ENCODE results near the gene KMT2C. TPM values are rescaled to one million over a fixed set of nuclear protein-coding genes. Genes with fewer than 3 reads are reported as not detected.

Gene KMT2C
- total and polyA plus RNA-seq, 11 donors: 8.4 to 62.4 (median 42.2) TPM

DNA sequence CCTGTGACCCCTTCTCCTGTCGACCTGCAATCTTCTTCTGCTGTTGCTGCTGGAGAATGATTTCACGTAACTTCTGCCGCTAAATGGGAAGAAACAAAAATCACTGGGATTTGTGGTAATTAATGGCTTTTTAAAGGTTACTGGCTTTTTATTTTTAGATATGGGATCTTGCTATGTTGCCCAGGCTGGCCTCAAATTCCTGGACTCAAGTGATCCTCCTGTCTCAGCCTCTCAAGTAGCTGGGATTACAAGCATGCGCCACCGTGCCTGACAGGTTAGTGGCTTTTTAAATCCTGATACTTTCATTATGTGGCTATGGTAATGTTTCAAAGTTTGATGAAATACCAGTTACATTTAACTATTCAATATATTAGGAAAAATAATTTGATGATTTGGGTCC, 255.8 kb downstream of the KMT2C start:
- TF ChIP-seq POLR2A (IDR thresholded peaks at IDR 0.05): no peak
- TF ChIP-seq, protein P1, sequence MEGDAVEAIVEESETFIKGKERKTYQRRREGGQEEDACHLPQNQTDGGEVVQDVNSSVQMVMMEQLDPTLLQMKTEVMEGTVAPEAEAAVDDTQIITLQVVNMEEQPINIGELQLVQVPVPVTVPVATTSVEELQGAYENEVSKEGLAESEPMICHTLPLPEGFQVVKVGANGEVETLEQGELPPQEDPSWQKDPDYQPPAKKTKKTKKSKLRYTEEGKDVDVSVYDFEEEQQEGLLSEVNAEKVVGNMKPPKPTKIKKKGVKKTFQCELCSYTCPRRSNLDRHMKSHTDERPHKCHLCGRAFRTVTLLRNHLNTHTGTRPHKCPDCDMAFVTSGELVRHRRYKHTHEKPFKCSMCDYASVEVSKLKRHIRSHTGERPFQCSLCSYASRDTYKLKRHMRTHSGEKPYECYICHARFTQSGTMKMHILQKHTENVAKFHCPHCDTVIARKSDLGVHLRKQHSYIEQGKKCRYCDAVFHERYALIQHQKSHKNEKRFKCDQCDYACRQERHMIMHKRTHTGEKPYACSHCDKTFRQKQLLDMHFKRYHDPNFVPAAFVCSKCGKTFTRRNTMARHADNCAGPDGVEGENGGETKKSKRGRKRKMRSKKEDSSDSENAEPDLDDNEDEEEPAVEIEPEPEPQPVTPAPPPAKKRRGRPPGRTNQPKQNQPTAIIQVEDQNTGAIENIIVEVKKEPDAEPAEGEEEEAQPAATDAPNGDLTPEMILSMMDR (IDR thresholded peaks at IDR 0.05): no peak
- H3K27me3 ChIP-seq: no peaks in the 10 kb centered on the region
- peaks cover 0 to 100% (median 95%) of the 10 kb centered on the region in 9 donors for H3K36me3 ChIP-seq
- no peak overlapping the region for H3K4me3 ChIP-seq
- DNase-seq (no peak), ATAC-seq (no peak)
- H3K27ac ChIP-seq: no peak overlapping the region
- intact Hi-C loops (cut with DNase I): loop anchor here in 1 of 10 donors (10.0 kb wide), 1 partner anchor 525 kb away; no protein-coding TSS in a partner anchor
- whole genome bisulfite sequencing, 4 donors: 78 to 96% (median 95%) methylated on average over 5 of the region's 5 CpGs
- no peaks in the 10 kb centered on the region for H3K9me3 ChIP-seq
- H3K4me1 ChIP-seq: peaks cover 0 to 6% (median 0%) of the 10 kb centered on the region in 12 donors

DNA sequence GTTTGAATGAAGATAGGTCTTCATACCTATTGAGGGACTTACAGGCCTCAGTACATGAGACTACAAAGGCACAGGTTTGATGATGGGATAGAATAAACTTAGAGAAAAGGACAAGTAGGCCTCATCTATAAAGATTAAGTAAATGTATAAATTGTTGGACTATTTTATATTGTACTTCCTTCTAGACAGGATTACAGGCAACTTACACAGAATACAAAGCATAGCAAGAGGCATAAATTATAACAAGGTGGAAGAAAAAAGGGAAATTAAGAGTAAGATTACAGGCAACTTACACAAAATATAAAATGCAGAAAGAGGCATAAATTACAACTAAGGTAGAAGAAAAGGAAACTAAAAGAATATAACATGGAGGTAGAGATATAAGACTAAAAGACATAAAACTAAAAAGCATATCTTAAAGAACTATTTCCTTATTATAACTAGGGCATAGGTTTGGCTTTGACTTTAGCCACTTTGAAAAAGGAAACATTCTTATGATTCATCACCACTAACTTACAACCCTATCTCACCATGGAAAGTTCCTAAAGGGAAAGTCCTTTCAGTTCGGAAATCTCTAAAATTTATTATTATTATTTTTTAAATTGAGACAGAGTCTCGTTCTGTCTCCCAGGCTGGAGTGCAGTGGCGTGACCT, 257.3 kb downstream of the KMT2C start:
- intact Hi-C loops (cut with DNase I): no loop called here
- no peaks in the 10 kb centered on the region for H3K9me3 ChIP-seq
- H3K27ac ChIP-seq: no peak overlapping the region
- no peaks in the 10 kb centered on the region for H3K27me3 ChIP-seq
- no peak for DNase-seq
- H3K4me1 ChIP-seq: no peaks in the 10 kb centered on the region
- TF ChIP-seq POLR2A (IDR thresholded peaks at IDR 0.05): no peak
- TF ChIP-seq, protein P1 (IDR thresholded peaks at IDR 0.05): no peak
- H3K36me3 ChIP-seq: peaks cover 0 to 100% (median 97%) of the 10 kb centered on the region in 9 donors
- no peak overlapping the region for H3K4me3 ChIP-seq
- no peak for ATAC-seq
- WGBS, 4 donors: 94 to 99% (median 97%) methylated on average over 3 of the region's 3 CpGs

DNA sequence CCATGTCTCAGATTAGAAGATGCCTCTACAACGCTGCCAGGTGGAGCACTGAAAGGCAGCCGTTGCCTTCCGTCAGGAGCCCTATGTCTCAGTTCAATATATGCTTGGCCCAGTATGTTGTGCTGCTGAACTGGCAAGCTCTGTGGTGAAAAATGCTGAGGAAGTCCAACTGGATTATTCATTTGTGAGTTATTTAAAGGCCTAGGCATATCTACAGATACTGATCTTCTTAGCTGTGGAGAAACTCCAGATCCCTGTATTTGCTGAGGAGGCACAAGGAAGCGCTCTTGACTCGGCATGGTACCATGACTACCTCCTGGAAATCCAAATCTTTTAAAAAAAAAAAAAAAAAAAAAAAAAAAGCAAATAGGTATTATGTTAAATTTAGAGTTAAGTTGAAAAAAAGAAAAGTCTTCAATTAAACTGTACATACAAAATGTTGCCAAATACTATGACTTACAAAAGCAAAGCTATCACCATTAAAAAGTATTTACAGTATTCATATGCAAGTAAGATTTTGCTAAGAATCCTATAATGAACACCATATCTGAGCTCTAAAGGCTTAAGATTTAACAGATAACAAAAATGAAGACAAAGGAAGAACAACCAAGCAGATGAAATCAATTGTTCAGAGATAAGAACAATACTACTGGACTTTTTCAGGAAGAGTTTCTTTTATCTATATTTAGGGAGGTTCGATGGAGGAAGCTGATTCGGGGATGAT, 258.0 kb downstream of the KMT2C start:
- H3K36me3 ChIP-seq: peaks cover 0 to 100% (median 97%) of the 10 kb centered on the region in 9 donors
- ATAC-seq (no peak), DNase-seq (no peak)
- intact Hi-C loops (cut with DNase I): no loop called here
- no peak for TF ChIP-seq POLR2A (IDR thresholded peaks at IDR 0.05)
- TF ChIP-seq, protein P1 (IDR thresholded peaks at IDR 0.05): no peak
- H3K9me3 ChIP-seq: no peaks in the 10 kb centered on the region
- H3K27ac ChIP-seq: no peak overlapping the region
- 84 to 91% (median 88%) methylated on average over 7 of the region's 7 CpGs for WGBS, 4 donors
- H3K4me1 ChIP-seq: no peaks in the 10 kb centered on the region
- H3K27me3 ChIP-seq: no peaks in the 10 kb centered on the region
- no peak overlapping the region for H3K4me3 ChIP-seq

GRCh38 chr7:152176797-152177196, 259.0 kb downstream of the KMT2C start:
- Histone ChIP-seq H3K27me3 (no peaks in the 10 kb centered on the region), H3K27ac (no peak overlapping the region), H3K4me1 (no peaks in the 10 kb centered on the region), H3K36me3 (peaks cover 0 to 100% (median 97%) of the 10 kb centered on the region in 9 donors), H3K4me3 (no peak overlapping the region), H3K9me3 (no peaks in the 10 kb centered on the region)
- ATAC-seq (no peak), DNase-seq (no peak)
- 91 to 96% (median 93%) methylated on average over 2 of the region's 2 CpGs for WGBS, 4 donors
- TF ChIP-seq POLR2A (IDR thresholded peaks at IDR 0.05): no peak
- TF ChIP-seq, protein P1 (IDR thresholded peaks at IDR 0.05): no peak
- intact Hi-C loops (cut with DNase I): no loop called here
